HuH-7.5 (cell line): ENCODE results near the gene RETREG2.
"Not testable (repeated sequence)": the region's sequence is repeated elsewhere in the genome, so short reads cannot be mapped to it uniquely, and the experiment has no call there.

Experiments
- DNase-seq: peaks from one replicate; pipeline ENCODE4 v3.0.0; 2011; ENCODE audit warnings: low spot score

The RETREG2 gene

DNA sequence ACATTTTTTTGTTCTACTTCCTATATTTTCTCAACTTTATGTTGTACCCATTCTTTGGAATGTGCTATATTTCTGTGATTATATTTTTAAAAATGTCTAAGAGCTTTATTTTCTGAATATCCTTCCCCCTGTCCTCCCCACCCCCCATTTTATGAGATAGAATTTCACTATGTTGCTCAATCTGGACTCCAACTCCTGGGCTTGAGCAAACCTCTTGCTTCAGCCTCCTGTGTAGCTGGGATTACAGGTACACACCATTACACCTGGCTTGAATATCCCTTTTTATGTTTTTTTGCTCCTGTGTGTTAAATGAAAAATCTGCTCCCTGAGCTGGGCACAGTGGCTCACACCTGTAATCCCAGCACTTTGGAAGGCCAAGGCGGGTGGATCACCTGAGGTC, 19.3 kb downstream of the RETREG2 start:
- no peak for DNase-seq

DNA sequence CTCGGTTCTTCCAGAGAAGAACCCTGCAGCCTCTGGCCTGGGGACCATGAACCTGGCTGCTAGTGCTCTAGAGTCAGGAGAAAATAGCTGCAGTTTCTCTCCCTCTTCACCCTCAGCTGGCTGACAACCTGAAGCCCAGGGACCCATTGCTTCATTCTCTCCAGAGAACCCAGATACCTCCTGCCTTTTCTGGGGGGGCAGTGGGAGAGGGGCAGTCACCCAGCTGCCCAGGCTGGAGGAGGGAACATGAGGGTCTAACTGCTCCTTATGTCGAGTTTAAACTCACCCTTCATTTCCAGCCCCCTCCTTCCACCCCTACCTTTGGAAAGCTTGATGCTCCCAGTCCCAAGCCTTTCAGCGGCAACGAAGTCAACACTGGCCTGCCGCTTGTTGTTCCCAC, 20.9 kb downstream of the RETREG2 start:
- no peak for DNase-seq

DNA sequence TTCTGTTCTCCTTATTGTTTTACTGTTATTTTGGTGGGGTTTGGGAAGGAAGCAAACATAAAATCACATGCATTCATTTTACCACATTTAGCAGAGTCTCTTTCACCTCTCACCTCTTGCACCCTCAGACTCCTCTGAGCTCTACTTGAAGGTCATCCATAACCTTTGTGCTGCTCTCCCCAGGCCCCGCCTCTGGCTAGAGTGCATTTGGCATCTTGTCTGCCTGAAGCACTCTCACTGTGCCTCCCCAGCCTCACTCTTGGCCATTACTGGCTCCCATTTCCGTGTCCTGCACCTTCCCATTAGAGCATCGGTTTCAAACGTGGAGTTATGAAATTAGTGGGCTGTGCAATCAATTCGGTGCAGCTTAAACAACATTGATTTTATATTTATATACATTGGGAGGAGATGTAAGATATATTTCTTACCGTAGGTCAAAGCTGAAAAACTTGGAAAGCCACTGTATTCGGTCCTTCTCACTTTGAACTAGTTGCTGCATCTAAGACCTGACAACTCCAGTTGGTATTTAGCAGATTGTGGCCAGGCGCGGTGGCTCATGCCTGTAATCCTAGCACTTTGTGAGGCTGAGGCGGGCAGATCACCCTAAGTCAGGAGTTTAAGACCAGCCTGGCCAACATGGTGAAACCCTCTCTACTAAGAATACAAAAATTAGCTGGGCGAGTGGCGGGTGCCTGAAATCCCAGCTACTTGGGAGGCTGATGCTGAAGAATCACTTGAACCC, 21.6 kb downstream of the RETREG2 start:
- no peak for DNase-seq

DNA sequence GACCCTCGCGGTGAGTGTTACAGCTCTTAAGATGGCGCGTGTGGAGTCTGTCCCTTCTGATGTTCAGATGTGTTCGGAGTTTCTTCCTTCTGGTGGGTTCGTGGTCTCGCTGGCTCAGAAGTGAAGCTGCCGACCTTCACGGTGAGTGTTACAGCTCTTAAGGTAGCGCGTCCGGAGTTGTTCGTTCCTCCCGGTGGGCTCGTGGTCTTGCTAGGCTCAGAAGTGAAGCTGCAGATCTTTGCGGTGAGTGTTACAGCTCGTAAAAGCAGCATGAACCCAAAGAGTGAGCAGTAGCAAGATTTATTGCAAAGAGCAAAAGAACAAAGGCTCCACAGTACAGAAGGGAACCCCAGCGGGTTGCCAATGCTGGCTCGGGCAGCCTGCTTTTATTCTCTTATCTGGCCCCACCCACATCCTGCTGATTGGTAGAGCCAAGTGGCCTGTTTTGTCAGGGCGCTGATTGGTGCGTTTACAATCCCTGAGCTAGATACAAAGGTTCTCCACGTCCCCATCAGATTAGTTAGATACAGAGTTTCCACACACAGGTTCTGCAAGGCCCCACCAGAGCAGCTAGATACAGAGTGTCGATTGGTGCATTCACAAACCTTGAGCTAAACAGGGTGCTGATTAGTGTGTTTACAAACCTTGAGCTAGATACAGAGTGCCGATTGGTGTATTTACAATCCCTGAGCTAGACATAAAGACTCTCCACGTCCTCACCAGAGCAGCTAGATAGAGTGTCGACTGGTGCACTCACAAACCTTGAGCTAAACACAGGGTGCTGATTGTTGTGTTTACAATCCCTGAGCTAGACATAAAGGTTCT, 22.6 kb downstream of the RETREG2 start:
- DNase-seq, result not testable (repeated sequence)

DNA sequence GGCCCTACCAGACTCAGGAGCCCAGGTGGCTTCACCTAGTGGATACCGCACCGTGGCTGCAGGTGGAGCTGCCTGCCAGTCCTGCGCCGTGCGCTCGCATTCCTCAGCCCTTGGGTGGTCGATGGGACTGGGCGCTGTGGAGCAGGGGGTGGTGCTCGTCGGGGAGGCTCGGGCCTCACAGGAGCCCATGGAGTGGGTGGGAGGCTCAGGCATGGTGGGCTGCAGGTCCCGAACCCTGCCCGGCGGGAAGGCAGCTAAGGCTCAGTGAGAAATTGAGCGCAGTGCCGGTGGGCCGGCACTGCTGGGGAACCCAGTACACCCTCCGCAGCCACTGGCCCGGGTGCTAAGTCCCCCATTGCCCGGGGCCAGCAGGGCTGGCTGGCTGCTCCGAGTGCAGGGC, 23.3 kb downstream of the RETREG2 start:
- DNase-seq, result not testable (repeated sequence)

DNA sequence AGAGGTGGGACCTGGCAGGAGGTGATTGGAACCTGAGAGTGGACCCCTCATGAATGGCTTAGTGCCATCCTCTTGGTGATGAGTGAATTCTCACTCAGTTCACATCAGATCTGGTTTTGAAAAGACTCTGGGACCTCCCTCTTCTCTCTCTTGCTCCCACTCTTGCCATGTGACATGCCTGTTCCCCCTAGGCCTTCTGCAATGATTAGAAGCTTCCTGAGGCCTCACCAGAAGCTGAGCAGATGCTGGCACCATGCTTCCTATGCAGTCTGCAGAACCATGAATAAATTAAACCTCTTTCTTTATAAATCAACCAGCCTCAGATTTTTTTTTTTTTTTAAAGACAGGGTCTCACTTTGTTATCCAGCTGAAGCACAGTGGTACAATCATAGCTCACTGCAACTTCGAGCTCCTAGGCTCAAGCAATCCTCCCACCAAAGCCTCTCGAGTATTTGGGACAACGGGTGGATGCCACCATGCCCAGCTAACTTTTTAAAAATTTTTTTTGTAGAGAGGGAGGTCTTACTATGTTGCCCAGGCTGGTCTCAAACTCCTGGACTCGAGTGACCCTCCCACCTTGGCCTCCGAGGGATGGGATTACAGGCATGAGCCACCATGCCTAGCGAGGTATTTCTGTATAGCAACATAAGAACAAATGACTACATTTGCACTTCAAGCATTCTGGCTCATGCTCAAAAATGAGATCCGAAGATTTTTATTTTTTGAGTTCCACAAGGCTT, 26.5 kb downstream of the RETREG2 start:
- no peak for DNase-seq

DNA sequence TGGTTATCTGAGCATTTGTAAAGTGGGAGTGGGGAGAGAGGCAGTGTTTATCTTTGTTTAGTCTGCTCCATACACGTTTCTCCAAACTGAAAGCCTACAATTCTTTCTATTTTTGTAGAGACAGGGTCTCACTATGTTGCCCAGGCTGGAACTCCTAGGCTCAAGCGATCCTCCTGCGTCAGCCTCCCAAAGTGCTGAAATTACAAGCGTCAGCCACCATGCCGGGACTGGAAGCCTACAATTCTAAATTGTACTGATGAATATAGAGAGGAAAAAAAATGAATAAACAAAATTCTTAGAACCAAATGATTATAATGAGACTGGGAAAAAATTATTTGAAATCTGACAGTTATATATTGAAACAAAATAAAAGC, 27.1 kb downstream of the RETREG2 start:
- DNase-seq, result no peak

DNA sequence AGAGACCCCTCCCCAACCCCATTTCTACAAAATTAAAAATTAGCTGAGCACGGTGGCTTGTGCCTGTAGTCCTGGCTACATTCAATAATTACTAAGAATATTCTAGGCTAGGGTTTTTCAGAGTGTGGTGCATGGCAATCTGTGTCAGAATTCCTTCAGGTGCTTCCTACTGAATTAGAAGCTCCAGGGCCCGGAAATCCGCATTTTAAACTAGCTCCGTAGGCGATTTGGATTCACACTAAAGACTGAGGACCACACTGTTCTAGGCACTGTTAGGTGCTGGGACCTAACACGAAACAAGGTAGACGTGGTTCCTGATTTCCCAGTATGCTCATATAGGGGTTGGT, 27.9 kb downstream of the RETREG2 start:
- DNase-seq, result no peak

DNA sequence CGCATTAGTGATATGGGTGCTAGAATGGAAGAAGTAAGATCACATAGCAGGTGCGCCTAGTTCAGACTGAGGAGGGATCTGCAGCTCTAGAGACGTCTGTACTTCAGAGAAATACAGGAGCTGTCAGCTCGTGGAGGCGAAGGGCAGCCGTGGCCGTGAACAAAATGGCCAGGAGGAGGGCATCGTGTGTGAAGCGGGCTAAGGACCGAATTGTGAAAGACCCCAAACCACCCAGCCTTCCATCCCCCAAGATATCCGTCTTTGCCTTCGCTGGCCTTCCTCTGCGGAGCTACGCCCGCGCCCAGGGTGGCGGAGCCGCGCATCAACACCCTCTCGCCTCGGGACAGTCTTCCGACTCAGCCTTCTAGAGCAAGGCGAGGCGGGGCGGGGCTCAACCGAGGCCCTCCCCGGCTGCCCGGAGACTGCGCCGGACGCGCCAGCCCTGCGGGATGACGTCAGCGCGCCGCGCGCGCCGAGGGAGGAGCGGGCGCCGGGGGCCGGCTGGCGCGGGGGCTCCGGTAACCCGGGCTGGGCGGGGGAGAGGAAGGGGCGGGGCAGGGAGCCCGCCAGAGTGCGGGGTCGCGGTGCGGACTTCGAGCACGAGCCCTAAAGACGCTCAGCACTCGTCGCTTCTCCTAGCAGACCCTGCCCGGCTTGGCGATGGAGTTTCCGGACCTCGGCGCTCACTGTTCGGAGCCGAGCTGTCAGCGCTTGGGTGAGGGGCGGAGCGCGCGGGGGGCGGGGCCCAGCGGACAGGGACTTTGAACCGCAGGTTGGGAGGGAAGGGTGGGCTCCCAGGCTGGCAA, 28.5 kb downstream of the RETREG2 start, which contains the start of gene ZFAND2B:
TSS of gene ZFAND2B (plus strand) at position 455 of the 806 bp plus-strand sequence. CDS start at position 661, 206 bp downstream.
- peak; percentile 93 for DNase-seq

DNA sequence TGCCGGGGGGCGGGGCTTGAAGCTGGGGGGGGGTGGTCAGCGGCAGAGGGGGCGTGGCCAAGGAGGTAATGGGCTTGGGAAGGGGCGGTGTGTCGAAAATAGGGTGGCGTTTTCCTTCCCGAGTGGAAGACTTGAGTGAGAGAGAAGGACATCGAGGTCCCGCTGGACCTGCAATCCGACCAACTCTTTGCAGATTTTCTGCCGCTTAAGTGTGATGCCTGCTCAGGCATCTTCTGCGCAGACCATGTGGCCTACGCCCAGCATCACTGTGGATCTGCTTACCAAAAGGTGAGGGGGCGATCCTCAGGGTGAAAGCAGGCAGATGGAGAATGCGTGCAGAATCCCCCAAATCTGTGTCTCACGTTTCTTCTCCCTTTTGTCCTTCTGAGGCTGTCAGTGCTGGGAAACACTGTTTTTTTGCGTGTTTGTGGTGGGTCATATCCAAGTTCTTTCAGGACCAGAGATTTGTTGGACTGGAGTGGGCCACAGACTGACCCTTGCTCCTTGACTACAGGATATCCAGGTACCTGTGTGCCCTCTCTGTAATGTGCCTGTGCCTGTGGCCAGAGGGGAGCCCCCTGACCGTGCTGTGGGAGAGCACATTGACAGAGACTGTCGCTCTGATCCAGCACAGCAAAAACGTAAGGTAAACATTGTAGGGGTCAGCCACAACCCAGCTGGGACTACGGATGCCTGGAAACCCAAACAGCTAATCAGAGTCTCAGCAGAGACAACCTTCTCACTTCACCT, 29.2 kb downstream of the RETREG2 start:
- no peak for DNase-seq

DNA sequence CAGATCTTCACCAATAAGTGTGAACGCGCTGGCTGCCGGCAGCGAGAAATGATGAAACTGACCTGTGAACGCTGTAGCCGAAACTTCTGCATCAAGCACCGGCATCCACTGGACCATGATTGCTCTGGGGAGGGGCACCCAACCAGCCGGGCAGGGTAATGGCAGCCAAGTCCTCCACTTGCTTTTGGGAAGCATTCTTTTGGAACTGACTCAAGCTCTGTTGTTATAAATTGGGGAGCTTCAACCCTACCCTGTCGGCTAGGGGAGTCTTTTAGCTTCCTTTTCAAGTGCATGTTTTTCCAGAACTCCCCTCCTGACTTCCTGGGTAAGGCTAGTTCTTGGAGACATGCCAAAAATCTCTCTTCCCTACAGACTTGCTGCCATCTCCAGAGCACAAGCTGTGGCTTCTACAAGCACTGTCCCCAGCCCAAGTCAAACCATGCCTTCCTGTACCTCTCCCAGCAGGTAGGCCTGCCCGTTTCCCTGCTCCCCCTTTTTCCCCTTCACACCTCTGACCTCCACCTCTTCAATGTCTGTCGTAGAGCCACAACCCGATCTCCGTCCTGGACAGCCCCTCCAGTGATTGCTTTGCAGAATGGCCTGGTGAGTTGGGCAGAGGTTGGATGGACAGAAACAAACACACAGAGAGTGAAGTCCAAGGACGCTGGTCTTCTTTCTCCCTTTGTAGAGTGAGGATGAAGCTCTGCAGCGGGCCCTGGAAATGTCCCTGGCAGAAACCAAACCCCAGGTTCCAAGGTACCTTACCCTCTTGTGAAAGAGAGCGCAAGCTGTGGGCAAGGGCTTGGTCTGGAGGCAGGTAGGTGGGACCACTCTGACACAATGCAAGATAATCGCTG, 30.0 kb downstream of the RETREG2 start:
- DNase-seq, result no peak

DNA sequence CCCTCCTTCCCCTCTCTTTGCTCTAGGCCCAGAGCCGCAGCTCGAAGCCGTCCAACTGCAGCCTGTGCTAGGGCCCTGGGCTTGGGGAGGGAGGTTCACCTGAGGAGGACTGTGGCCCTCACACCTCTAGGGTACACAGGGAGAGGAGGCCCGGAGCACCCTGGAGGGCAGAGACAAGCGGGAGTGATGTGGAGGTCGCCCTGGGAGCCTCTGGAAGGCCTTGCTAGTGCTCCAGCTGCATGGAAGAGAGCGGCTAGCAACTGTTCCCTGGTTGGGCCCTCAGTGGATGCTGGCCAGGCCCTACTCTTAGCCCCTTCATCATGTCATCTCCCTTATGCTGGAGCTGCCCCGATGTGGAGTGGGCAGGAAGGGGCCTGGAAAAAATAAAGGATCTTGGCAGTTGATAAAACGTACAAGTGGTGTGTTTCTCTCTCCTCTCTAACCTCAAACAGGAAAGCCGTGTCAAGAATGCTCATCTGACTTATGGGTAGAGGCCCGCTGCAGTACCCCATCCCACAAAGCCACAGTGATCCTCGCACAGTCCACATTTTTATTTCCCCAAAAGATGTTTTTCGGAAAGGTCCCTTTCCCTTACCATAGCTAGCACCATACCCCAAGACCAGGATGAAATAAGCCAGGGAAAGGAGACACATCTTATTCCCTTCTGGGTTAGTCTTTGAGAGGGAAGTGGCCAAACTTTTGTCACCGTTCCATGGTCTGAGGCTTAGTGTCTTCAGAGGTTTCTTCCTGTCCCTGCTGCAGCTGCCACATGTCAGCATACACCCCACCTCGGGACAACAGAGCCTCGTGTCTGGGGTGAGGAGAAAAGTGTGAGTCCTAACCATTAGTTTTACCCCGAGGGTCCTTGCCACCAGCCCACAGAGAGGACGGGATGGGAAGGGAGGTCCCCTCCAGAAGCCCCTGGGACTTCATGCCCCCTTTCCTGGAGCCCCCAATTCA, 31.4 kb downstream of the RETREG2 start:
- DNase-seq, result no peak

DNA sequence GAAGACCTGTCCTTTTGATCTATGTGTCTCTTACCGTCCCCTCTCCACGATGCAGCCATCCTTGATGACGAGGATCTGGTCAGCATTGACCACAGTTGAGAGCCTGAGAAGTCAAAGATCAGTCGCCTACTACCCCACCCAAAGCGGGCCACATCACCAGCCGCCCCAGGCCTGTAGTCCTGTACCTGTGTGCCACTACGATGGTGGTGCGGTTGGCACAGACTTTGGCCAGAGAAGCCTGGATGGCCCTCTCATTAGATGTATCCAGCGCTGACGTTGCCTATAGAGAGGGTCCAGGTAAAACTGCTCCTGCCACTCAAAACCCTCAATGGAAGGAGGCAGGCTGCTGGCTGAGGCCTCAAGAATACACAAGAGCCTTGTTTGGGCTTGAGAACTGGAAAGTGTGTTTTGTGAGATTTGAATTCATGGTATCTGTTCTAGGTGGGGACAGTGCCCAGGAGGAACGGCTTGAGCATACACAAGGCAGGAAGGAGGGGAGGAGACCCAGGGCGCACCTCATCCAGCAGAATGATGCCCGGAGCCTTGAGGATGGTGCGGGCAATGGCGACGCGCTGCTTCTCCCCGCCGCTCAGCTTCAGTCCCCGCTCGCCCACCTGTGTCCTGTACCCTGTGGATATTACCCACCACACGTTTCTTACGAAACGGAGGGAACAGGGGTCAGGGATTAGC, 32.3 kb downstream of the RETREG2 start:
- DNase-seq, result no peak

DNA sequence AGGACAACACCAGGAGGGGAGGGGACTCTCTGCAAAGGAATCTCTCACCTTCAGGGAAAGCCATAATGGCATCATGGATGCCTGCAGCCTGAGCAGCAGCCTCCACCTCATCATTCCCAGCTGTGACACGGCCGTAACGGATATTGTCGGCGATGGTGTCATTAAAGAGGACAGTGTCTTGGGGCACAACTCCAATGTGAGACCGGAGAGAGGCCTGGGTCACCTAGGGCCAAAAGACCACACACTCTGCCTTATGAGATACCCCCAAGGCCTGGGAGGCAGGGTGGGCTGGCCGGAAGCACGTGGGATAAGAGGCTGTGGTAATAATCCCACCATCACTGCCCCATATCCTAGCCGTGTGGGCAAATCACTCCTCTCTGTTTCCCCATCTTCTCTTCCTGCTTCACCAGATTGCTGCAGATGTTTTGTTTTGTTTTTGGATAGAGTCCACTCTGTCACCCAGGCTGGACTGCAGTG, 32.8 kb downstream of the RETREG2 start:
- no peak for DNase-seq

DNA sequence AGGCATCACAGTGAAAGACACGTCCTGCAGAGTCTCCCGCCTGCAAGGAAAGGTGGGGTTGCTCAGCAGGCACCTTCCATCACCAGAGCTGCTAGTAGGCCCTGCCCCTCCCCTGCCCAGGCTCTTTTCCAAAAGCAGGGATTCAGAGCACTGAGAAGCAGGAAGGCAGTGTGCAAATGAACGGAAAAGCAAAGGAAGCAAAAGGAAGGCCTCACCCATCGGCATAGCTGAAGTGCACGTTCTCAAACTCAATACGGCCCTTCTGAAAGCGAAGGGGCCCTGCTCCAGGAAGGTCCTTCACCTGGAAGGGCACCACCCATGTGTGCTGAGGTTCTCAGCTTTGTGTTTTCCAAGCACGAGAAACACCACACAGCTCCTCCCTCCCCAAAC, 34.9 kb downstream of the RETREG2 start:
- DNase-seq, result no peak

DNA sequence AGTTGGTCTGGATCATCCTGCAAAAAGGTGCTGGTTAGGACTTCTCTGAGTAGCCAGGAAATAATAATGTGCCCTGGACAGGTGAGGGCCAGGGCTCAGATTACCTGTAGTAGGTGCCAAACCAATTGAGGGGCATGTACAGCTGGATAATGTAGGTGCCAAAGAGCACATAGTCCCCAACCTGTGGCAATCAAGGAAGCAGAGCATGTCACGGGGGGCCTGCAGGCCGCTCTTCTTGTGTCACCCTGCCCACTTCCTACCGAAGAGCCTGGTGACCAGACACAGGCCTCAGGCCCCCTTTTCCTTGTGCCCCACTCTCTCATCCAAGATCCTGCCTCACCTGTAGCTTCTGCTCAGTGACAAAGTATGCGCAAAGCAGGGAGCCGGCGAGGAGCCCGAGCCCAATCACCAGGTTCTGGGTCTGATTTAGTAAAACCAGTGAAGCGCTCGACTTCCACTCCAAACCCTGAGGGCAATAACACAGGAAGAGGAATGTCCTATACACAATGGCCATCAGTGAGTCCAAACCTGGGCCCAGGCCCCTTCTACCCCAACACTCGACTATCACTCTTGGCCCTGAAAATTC, 35.5 kb downstream of the RETREG2 start:
- DNase-seq, result no peak

DNA sequence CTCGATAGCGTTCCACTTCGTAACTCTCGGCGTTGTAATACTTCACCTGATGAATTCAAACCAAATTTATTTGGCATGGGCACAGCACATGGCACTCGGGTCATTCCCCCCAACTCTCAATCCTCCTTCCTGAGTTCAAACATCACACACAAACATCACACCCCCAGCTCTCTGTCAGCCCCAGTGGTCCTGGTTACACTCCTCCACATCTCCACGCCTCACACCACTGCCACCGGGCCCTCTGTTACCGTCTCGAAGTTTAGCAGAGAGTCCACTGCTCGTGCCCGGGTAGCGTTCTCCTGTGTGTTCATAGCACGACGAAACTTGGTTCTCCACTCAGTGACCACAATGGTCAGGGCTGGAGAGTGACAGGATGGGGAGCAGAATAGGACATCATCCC, 36.1 kb downstream of the RETREG2 start:
- no peak for DNase-seq

DNA sequence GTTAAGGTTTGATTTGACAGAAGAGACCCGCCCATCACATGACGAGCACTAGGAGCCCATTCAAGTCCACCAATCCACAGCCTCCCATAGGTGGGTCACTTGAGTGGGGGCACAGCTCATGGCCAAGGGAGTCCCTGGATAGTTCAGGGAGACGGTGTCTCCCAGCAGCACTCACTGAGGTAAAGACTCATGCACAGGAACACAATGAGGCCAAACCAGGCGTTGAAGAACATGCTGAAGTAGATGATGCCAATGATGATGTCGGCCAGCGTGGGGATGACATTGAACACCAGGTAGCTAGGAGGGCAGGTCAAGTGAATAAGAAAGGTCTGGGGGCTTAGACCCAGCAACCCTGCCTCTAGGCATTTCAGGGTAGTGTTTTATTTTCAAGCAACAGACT, 36.7 kb downstream of the RETREG2 start:
- no peak for DNase-seq
